AG08395 (cell line): Measurements from ENCODE around the gene DMRT3.
A peak's percentile ranks its signal among the peaks of the same experiment; 100 is the strongest.
"Not testable (repeated sequence)": the region's sequence is repeated elsewhere in the genome, so short reads cannot be mapped to it uniquely, and the experiment has no call there.

Experiments used
- DNase-seq: peaks from one replicate; pipeline ENCODE4 v3.0.0; 2012; ENCODE audit warnings: mixed read lengths, low spot score

Gene DMRT3

GRCh38 chr9:971901-972500 lies 4.5 kb upstream of the DMRT3 start:
- DNase-seq: no peak

DNA sequence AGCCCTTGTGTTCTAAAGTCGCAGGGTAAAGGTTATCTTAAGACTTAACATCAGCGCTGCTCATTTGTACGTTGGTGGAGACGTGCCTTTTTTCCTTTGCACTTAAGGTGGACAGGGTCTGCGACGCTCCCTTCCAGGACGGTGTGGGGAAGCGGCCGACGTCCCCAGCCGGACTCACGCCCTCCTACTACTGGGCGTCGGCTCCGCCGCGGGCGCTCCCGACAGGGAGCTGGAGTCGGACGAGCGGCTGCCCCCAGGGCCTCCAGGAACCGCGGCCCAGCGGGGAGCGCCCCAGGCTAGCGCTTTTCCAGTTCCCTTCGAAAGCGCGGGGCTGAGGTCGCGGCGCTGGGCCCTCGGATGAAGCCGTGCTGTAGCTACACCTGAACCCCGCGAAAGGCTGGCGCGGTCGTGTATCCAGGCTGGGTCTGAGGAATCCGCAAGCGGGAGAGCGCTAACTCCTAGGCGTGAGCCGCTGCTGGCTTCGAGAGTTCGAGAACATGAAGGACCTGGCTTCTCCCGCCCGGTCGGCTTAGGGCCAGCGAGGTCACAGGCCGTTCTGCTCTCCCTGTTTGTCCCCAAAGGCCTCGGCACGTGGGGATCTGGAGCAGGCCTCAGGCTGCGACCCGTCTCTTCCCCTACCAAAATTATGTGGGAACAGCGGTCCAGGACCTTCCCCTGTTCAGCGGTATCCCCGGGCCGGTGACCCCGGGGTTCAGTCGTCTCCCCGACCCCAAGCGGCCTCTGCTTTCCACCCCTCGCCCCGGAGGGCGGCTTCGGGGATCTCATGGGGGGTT lies 3.8 kb upstream of the DMRT3 start:
- DNase-seq: no peak

DNA sequence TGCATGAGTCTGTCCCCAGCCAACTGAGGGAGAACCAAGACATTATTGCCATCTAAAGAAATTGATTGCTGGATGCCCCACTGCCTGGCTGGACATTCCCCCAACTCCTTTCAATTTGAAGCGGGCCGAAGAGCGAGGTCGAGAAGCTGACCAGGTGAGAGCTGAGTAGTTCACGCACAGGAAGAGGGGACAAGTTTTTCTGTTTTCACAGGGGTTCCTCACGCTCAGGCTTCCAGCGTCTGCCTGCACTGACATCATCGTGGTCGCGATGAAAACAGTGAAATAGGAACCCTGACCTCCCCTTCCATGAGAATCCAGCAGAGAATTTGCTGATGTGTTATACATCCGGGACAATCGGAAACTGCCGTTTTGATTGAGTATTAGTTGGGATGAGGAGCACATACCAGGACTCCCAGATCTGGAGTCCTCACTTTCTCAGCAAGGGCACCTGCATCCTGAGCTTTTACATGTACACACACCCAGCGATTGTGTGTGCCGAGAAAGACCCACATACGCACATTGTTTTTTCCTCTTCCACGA lies 3.1 kb upstream of the DMRT3 start:
- DNase-seq: no peak

DNA sequence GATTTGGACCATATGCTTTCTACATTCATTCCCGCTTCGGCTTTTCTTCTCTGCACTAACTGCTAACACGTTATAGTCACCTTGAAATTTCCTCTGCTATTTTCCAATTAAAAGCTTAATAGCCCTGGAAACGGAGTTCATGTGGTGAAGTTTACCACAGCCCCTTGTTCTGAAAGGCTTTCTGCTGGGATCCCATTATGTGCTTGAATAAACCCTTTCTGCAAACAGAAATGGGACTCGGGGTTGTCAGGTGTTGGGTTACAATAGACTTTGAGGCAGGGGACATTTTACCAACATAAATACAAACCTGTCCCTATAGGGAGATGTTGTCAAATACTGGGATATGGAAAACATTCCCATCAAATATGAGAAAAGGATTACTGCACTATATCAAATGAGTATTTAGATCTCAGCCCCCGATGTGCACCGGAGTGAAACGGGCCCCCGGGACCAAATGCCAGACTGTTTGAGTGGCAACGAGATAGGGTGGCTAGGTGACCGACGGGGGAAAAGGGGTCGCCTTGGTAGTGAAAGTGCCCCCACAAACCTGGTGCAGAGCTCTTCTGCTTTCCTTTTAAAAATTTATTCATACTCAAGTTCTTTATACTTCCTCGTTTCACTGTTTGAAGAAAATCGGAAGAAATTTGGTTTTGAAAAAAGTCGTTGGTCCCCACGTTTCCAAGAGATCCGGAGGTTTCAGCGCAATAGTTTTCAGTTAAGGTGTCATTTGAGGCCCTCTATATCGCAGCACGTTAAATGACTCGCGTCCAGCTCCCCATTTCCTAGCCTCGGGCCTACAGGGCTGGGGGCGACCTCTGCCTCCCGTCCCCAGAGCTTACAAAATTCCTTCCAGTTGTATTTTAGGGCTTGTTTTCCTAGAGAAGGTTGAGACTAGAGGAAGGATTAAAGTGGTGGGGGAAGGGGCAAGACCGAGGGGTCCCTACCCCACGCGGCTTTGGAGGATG lies 2.1 kb upstream of the DMRT3 start:
- no peak for DNase-seq

DNA sequence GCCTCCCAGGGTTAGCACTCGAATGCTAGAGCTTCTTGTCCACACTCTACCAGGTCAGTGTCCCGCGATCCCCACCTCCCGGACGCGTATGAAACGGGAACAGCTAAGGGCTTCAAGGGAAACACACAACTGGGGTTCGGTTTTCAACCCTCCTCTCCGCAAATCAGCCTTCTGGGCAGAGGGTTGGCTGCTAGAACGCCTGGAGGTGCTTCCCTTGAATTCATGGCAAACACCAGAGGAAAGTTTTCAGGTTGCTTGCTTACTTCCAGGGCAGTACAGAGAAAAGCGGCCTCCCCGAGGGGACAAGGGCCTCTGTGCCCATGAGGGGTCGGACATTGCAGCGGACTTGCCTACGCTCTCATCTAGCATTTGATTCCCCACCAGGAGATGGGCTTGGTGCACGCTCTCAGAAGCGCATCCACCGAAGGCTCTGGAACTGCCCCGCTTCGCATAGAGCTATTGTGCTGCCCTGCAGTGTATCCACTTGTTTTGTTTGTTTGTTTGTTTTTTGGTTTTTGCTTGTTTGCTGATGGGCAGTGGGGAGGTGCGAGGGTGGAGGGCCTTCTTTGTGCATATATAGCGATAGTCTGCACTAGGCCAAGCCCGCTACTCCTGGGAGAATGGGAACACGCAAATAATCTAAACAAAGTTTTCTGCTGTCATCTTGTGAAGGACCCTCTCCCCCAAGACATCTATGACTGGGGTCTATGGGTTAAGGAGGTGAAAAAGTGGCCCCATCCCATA lies 1.3 kb upstream of the DMRT3 start:
- DNase-seq: no peak

- no peak for DNase-seq
These were observed 656 bp upstream of the DMRT3 start for GRCh38 chr9:975740-976257.

DNA sequence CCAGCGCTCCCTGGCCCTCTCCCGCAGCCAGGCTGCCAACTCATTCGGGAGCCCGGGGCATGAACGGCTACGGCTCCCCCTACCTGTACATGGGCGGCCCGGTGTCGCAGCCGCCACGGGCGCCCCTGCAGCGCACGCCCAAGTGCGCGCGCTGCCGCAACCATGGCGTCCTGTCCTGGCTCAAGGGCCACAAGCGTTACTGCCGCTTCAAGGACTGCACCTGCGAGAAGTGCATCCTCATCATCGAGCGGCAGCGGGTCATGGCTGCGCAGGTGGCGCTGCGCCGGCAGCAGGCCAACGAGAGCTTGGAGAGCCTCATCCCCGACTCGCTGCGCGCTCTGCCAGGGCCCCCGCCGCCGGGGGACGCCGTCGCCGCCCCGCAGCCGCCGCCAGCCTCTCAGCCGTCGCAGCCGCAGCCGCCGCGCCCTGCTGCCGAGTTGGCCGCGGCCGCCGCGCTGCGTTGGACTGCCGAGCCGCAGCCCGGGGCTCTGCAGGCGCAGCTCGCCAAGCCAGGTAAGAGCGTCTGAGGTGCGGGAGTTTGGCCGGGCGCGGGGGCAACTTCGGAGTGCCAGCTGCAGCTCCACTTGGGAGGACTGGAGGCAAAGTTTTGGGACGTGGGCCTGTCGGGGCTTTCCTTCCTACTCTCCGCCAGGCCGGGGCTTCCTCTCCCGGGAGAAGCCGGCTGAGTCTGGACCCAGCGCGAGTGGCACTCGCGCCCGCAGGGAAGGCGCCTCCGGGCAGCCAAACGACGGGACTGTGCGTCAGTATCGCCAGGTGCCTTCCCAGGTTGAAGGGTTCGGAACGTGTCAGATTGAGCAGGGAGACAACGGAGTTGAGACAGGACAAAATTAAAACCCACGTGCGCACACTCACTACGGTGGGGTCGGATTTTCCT lies 735 bp downstream of the DMRT3 start:
- no peak for DNase-seq

DNA sequence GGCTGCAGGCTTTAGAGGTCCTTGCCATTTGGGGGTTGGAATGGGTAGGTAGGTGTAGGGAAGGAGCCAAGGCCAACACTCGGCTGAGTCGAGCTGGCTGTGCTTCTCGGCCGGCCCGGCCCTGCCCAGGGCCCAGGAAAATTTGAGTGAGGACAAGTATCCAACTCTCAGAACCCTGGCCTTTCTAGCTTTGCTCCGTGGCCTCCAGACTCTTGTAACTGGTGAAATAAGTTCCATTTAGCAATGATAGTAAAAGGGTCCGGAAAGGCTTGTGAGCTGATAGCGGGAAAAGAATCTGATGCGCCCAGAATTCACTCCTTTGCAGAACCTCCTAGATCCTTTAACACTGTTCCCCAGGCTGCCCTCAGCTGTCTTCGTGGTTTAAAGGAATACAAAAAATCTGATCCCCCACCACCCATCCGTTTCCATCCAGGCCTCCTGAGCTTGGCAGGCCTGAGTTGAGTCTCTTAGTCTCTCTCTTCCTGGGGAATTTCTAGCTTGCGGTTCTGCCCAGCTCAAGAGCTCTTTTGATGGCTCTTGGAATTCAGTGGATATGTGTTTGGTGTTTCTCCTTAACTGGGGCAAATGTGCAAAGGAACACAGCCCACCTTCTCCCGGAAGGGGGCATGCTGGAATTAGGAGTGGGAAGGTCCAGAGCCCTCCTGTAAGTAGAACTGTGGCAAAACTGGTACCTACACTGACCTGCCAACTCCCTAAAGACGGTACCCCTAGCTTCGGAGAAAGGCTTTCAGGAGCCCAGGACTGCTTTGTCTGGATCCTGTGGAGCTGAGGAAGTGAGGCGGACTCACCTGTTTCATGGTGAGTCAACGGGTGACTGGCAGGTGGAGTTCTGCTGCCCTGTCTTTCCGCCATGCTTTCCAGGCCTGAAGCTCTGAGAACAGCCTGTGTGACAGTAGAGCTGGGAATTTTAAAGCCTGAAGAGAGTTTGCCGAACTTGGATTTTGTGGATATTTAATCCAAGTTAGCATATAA lies 1.7 kb downstream of the DMRT3 start:
- no peak for DNase-seq

DNA sequence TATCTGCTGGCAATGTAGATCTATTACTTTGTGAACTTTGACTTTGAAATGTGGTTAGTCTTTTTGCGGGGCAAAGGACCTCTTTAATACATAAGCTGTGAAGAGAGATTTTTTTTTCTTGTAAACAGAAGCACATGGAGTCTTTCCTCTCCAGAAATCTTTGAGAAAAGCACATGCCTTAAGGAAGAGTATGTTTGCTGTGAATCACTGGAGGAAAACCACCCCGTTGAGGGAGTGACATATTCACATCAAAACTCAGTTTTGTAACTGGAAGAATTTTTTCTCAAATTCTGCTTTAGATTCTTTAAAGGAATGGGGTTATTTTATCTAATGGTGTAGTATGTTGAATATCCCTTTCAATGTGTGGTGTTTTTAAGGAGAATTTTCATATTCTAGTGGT lies 3.5 kb downstream of the DMRT3 start:
- no peak for DNase-seq

GRCh38 chr9:980640-981039 lies 4.2 kb downstream of the DMRT3 start:
- DNase-seq: no peak

- no peak for DNase-seq
These were observed 5.0 kb downstream of the DMRT3 start for GRCh38 chr9:981491-981898.

DNA sequence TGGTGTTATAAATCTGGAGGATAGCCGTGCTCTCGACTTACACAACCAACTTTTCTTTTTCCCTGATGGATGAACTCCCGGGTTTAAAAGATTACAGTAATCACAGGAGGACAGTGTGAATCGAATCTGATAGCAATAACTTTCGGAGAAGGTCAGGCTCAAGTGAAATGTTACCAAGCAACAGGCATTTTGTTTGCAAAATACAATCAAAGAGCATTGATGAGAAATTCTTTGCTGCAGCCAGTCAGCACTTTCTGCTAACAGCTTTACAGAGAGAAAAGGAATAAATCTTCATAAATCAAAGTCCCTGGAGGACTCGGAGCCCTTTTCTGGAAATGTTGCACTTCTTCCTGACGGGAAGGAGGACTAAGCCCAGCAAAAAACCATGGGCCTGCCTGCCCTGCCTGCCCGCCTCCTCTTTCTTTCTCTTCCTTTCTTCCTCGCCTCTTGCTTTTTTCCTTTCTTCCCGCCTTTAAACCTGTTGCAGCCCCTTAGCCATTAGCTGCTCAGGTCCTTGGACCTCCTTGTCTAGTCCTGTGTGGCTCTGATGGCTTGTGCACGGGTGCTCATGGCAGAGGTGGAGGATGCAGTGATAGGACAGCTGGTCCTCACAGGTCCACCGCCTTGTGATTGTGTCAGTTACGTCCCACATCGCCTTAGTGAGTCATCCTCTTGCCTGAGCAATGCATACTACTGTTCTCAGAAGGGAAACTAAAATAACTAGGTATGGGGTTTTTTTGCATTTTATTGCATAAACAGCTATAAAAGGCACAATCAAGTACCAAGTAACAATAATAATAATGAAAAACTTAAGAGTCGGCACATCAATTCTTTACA lies 6.2 kb downstream of the DMRT3 start:
- DNase-seq: no peak

DNA sequence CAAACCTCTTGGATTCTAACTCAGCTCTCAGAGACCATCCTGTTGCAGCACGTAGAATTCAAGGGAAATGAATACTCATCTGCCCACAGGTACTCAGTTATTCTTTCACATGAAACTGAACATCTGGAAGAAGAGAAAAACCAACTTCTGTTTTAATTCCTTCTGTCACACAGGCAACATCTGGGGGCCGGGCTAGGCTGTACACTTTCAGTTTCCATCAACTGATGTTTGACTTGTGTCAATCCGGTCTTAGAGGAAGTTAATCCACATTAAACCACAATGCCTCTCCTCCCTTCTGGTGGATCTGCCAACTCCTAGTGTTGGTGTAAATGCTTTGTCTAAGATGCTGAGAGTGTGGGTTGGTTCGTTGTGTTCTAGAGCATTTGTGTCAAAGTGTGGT lies 17.6 kb downstream of the DMRT3 start:
- no peak for DNase-seq

GRCh38 chr9:995192-995591 lies 18.7 kb downstream of the DMRT3 start:
- no peak for DNase-seq

DNA sequence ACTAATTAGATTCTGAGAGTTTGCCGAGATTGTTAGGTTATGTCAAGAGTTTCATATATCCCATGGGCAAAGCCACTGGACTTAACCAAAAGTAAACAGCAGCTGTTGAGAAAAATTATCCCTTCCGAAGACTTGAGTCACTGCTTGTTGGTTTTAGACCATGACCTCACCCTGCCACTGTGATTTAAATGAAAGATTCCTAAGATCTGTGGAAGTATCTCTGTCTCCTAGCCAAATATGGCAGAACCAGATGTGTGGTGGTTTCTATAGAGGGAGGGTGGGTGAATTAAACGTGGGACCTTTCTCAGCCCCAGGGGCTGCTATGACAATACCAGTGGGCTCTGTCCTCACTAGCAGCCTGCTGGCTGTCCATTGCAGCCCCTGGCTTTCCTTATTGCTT lies 19.3 kb downstream of the DMRT3 start:
- DNase-seq: peak; percentile 48

DNA sequence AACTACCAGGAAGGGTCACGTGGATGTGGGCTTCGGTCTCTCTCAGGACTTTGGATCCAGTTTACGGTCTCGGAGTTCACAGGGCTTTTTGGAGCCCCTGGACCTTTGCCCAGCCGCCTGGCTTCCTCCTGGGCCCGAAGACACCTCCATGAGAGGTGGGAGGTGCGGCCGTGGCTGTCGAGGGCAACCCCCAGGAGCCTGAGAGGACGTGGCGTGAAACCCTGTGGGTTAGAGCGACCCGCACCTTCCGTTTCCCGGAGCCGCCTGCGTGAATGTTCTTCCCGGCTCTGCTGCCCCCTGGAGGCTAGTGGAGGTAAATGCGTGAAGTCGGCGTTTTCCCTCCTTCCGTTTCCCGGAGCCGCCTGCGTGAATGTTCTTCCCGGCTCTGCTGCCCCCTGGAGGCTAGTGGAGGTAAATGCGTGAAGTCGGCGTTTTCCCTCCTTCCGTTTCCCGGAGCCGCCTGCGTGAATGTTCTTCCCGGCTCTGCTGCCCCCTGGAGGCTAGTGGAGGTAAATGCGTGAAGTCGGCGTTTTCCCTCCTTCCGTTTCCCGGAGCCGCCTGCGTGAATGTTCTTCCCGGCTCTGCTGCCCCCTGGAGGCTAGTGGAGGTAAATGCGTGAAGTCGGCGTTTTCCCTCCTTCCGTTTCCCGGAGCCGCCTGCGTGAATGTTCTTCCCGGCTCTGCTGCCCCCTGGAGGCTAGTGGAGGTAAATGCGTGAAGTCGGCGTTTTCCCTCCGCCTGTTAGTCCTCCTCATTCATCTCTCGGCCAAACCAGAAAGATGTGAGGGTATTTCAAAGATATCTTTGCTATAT lies 22.1 kb downstream of the DMRT3 start:
- not testable (repeated sequence) for DNase-seq

DNA sequence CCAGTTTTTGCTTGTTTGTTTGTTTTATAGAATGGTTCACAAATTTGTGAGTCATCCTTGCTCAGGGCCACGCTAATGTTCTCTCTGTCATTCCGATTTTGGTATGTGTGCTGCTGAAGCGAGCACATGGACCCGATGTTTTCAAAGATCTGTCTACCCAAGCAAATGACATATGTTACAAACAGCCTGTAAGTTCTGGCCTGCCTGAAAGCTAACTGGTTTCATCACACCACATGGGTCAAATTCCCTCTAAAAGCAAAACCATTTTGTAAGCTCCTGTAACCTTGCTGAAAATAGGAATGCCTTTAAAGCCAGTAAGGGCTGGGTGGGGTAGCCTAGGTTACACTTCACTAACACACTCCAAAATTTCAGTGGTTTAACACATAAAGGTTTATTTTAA lies 25.4 kb downstream of the DMRT3 start:
- DNase-seq: no peak
